HEK293T (cell line): Measurements from ENCODE around the gene DLG2.

Source experiments
- ARNT ChIP-seq: fragments of 450-650 bp; IDR thresholded peaks from 2 replicates; pipeline ENCODE4 v1.6.1; 2017; ENCODE audit warnings: mild to moderate bottlenecking
- ELF4 ChIP-seq: fragments of 450-650 bp; IDR thresholded peaks from 2 replicates; pipeline ENCODE4 v1.6.1; 2017; ENCODE audit warnings: antibody characterized with exemption
- FOXA1 ChIP-seq: fragments of 450-650 bp; IDR thresholded peaks from 2 replicates; pipeline ENCODE4 v1.6.1; 2016; ENCODE audit warnings: mild to moderate bottlenecking
- FOXM1 ChIP-seq: fragments of 450-650 bp; IDR thresholded peaks from 2 replicates; pipeline ENCODE4 v1.6.1; 2017; ENCODE audit warnings: mild to moderate bottlenecking, borderline replicate concordance
- HDGF ChIP-seq: fragments of 450-650 bp; IDR thresholded peaks from 2 replicates; pipeline ENCODE4 v1.6.1; 2017; ENCODE audit warnings: antibody characterized with exemption, borderline replicate concordance
- NFRKB ChIP-seq: fragments of 450-650 bp; IDR thresholded peaks from 2 replicates; pipeline ENCODE4 v1.6.1; 2016; ENCODE audit warnings: mild to moderate bottlenecking, moderate library complexity
- SP1 ChIP-seq: fragments of 450-650 bp; IDR thresholded peaks from 2 replicates; pipeline ENCODE4 v1.6.1; 2017
- SUZ12 ChIP-seq: fragments of 450-650 bp; IDR thresholded peaks from 2 replicates; pipeline ENCODE4 v1.6.1; 2016; ENCODE audit warnings: mild to moderate bottlenecking
- TARDBP ChIP-seq: fragments of 450-650 bp; IDR thresholded peaks from 2 replicates; pipeline ENCODE4 v1.6.1; 2016
- ZNF384 ChIP-seq: fragments of 450-650 bp; IDR thresholded peaks from 2 replicates; pipeline ENCODE4 v1.6.1; 2016

DNA sequence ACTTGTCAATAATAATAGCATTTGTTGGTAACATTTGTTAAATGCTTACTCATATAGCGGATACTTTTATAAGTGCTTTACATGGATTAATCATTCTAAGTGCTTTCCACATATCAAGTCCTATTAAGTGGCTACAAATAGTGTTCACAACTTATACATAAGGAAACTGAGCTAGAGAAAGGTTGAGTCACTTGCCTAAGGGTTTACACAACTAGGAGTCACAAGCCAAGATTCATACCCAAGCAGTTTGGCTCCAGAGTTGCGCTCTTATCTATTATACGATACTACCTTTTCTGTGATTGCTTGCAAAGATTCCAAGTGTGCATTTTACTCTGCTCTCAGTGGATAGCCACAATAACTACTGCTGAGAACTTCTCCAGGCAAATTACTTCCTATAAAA lies 2125.1 kb downstream of the DLG2 start:
- no peak for TF ChIP-seq SUZ12
- no peak for TF ChIP-seq FOXM1
- TF ChIP-seq ELF4 = no peak
- no peak for TF ChIP-seq ZNF384
- TF ChIP-seq SP1 = no peak
- TF ChIP-seq HDGF = no peak
- no peak for TF ChIP-seq FOXA1
- no peak for TF ChIP-seq NFRKB
- TF ChIP-seq ARNT = no peak
- TF ChIP-seq TARDBP = no peak
